Mucosa of rectum (tissue), 2 donors: ENCODE results near the gene CSTF2T.

Experiments used
- H3K27ac ChIP-seq, 2 donors: one replicate each; pipeline ENCODE4 v1.7.0; 2013; ENCODE audit warnings: inconsistent platforms in 2 of 2, low read depth in 2 of 2, low read length in 2 of 2
- H3K27me3 ChIP-seq, 2 donors: one replicate each; pipeline ENCODE4 v1.7.0; 2013; ENCODE audit warnings: low read length in 2 of 2; ENCODE audit not compliant: control insufficient read depth in 2 of 2, insufficient read depth in 2 of 2
- H3K36me3 ChIP-seq, 2 donors: one replicate each; pipeline ENCODE4 v1.7.0; 2013; ENCODE audit warnings: low read length in 2 of 2; ENCODE audit not compliant: control insufficient read depth in 2 of 2, insufficient read depth in 2 of 2
- H3K4me1 ChIP-seq, 2 donors: one replicate each; pipeline ENCODE4 v1.7.0; 2013; ENCODE audit warnings: low read length in 2 of 2, mild to moderate bottlenecking in 1 of 2; ENCODE audit not compliant: control insufficient read depth in 2 of 2, insufficient read depth in 2 of 2
- H3K4me3 ChIP-seq, 2 donors: one replicate each; pipeline ENCODE4 v1.7.0; 2013; ENCODE audit warnings: low read length in 2 of 2
- H3K9ac ChIP-seq, 2 donors: one replicate each; pipeline ENCODE4 v1.7.0; 2013; ENCODE audit warnings: low read length in 2 of 2, low read depth in 1 of 2, mild to moderate bottlenecking in 1 of 2
- H3K9me3 ChIP-seq, 2 donors: one replicate each; pipeline ENCODE4 v1.7.0; 2013; ENCODE audit warnings: low read length in 2 of 2; ENCODE audit not compliant: control insufficient read depth in 2 of 2
- donor health status: healthy.
- donor health status: Normal muscosa, but diverticular disease.

The CSTF2T gene

GRCh38 chr10:51699475-51700227 lies at the start of gene CSTF2T:
Gene CSTF2T (minus strand): TSS chr10:51699595. CDS start chr10:51699549, 46 bp downstream.
- peak within 1 kb of the TSS; percentile 86 to 89 for H3K9ac ChIP-seq
- H3K36me3 ChIP-seq, result peaks cover 0 to 4% of the 10 kb centered on the region in 2 donors
- H3K4me3 ChIP-seq, result peak within 1 kb of the TSS; percentile 94 to 95
- H3K4me1 ChIP-seq, result peaks cover 12 to 18% of the 10 kb centered on the region in 2 donors
- no peaks in the 10 kb centered on the region for H3K9me3 ChIP-seq
- H3K27me3 ChIP-seq, result no peaks in the 10 kb centered on the region
- peak within 1 kb of the TSS; percentile 87 to 95 for H3K27ac ChIP-seq

GRCh38 chr10:51748959-51749358 lies 49.6 kb upstream of the CSTF2T start:
- Histone ChIP-seq H3K27ac (no peak overlapping the region), H3K9ac (no peak overlapping the region), H3K9me3 (no peaks in the 10 kb centered on the region)

GRCh38 chr10:51747216-51747615 lies 47.8 kb upstream of the CSTF2T start:
- Histone ChIP-seq H3K4me1 (no peaks in the 10 kb centered on the region), H3K9me3 (no peaks in the 10 kb centered on the region), H3K36me3 (no peaks in the 10 kb centered on the region), H3K9ac (no peak overlapping the region), H3K4me3 (no peak overlapping the region), H3K27ac (no peak overlapping the region), H3K27me3 (no peaks in the 10 kb centered on the region)

More at GRCh38 chr10:51748959-51749358, 49.6 kb upstream of the CSTF2T start:
- Histone ChIP-seq H3K4me1 (no peaks in the 10 kb centered on the region), H3K36me3 (no peaks in the 10 kb centered on the region), H3K4me3 (no peak overlapping the region), H3K27me3 (no peaks in the 10 kb centered on the region)

GRCh38 chr10:51745397-51745796 lies 46.0 kb upstream of the CSTF2T start:
- H3K27ac ChIP-seq, result no peak overlapping the region
- H3K9ac ChIP-seq, result no peak overlapping the region
- no peaks in the 10 kb centered on the region for H3K9me3 ChIP-seq
- H3K27me3 ChIP-seq, result no peaks in the 10 kb centered on the region
- H3K4me3 ChIP-seq, result no peak overlapping the region
- no peaks in the 10 kb centered on the region for H3K36me3 ChIP-seq
- no peaks in the 10 kb centered on the region for H3K4me1 ChIP-seq

GRCh38 chr10:51744235-51745000 lies 45.0 kb upstream of the CSTF2T start:
- Histone ChIP-seq H3K4me3 (no peak overlapping the region), H3K27ac (no peak overlapping the region), H3K27me3 (no peaks in the 10 kb centered on the region)

GRCh38 chr10:51743146-51743545 lies 43.8 kb upstream of the CSTF2T start:
- no peaks in the 10 kb centered on the region for H3K27me3 ChIP-seq
- no peaks in the 10 kb centered on the region for H3K9me3 ChIP-seq
- no peak overlapping the region for H3K4me3 ChIP-seq
- no peaks in the 10 kb centered on the region for H3K36me3 ChIP-seq
- H3K4me1 ChIP-seq, result no peaks in the 10 kb centered on the region
- no peak overlapping the region for H3K27ac ChIP-seq
- H3K9ac ChIP-seq, result no peak overlapping the region

More at GRCh38 chr10:51744235-51745000, 45.0 kb upstream of the CSTF2T start:
- no peak overlapping the region for H3K9ac ChIP-seq
- no peaks in the 10 kb centered on the region for H3K9me3 ChIP-seq
- no peaks in the 10 kb centered on the region for H3K4me1 ChIP-seq
- H3K36me3 ChIP-seq, result no peaks in the 10 kb centered on the region

- Histone ChIP-seq H3K4me1 (no peaks in the 10 kb centered on the region), H3K36me3 (no peaks in the 10 kb centered on the region), H3K27me3 (no peaks in the 10 kb centered on the region), H3K27ac (no peak overlapping the region), H3K9ac (no peak overlapping the region), H3K9me3 (no peaks in the 10 kb centered on the region), H3K4me3 (no peak overlapping the region)
These were observed 33.7 kb upstream of the CSTF2T start for GRCh38 chr10:51733057-51733456.

GRCh38 chr10:51729822-51730555 lies 30.6 kb upstream of the CSTF2T start:
- Histone ChIP-seq H3K9ac (no peak overlapping the region), H3K27me3 (no peaks in the 10 kb centered on the region), H3K36me3 (no peaks in the 10 kb centered on the region), H3K4me1 (no peaks in the 10 kb centered on the region), H3K27ac (no peak overlapping the region), H3K4me3 (no peak overlapping the region), H3K9me3 (no peaks in the 10 kb centered on the region)

- Histone ChIP-seq H3K4me3 (no peak overlapping the region), H3K27ac (no peak overlapping the region), H3K36me3 (no peaks in the 10 kb centered on the region), H3K9ac (no peak overlapping the region), H3K4me1 (no peaks in the 10 kb centered on the region), H3K27me3 (no peaks in the 10 kb centered on the region), H3K9me3 (no peaks in the 10 kb centered on the region)
These were observed 24.6 kb upstream of the CSTF2T start for GRCh38 chr10:51724038-51724437.

- H3K9ac ChIP-seq, result no peak overlapping the region
- H3K4me1 ChIP-seq, result no peaks in the 10 kb centered on the region
- H3K27me3 ChIP-seq, result no peaks in the 10 kb centered on the region
- no peaks in the 10 kb centered on the region for H3K36me3 ChIP-seq
- H3K4me3 ChIP-seq, result no peak overlapping the region
- H3K9me3 ChIP-seq, result no peaks in the 10 kb centered on the region
- no peak overlapping the region for H3K27ac ChIP-seq
These were observed 19.5 kb upstream of the CSTF2T start for GRCh38 chr10:51718804-51719291.
